ENCODE measurements around the gene TMEM141. TPM values are rescaled to one million over a fixed set of nuclear protein-coding genes. Genes with fewer than 3 reads are reported as not detected.

Gene TMEM141
- total and polyA plus RNA-seq, 11 donors: 45.6 to 122 (median 66.9) TPM

DNA sequence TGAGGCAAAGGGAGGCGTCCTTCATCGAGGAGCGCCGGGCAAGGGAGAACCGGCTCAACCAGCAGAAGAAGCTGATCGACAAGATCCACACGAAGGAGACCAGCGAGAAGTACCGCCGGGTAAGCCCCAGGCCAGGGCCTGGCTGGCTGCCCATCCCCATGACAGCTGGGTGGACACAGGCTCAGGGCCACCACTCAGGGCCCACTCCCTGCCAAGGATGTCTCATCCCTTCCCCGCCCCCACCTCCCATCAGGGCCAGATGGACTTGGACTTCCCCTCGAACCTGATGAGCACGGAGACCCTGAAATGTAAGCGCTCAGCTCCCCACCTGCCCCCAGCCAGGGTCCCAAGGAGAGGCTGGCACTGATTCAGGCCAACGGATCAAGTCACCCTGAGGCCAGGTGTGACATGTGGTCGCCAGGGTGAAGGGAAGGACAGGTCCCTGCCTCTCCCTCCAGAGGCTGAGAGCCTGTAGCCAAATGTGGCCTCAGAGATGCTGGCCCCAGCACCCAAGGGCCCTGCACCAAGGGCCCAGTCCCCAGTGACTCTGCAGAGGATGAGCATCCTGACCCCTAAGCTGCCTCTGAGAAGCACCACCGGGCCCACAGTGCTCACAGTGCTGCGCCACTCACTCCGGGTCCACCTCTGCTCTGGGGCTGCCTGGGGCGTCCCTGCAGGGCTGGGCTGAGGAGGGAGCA lies 13.5 kb downstream of the TMEM141 start:
- ATAC-seq: no peak
- no peak for DNase-seq
- no peak for TF ChIP-seq CTCF (IDR thresholded peaks at IDR 0.05)
- no peak for TF ChIP-seq POLR2A (IDR thresholded peaks at IDR 0.05)
- Histone ChIP-seq H3K9me3 (no peaks in the 10 kb centered on the region), H3K36me3 (peaks cover 0 to 4% (median 2%) of the 10 kb centered on the region in 9 donors), H3K4me3 (no peak overlapping the region), H3K27me3 (peaks cover 0 to 29% (median 8%) of the 10 kb centered on the region in 9 donors), H3K4me1 (peaks cover 15 to 47% (median 33%) of the 10 kb centered on the region in 12 donors), H3K27ac (no peak overlapping the region)
- intact Hi-C loops (cut with DNase I): loop anchor here in 1 of 10 donors (5.0 kb wide), 1 partner anchor 33 kb away; no protein-coding TSS in a partner anchor
- 93 to 95% (median 94%) methylated on average over 15 to 20 of the region's 20 CpGs for WGBS, 4 donors

- H3K27ac ChIP-seq: no peak overlapping the region
- no peak for DNase-seq
- intact Hi-C loops (cut with DNase I): no loop called here
- H3K36me3 ChIP-seq: peaks cover 0 to 10% (median 5%) of the 10 kb centered on the region in 9 donors
- TF ChIP-seq POLR2A (IDR thresholded peaks at IDR 0.05) (no peak), CTCF (IDR thresholded peaks at IDR 0.05) (no peak)
- peaks cover 0 to 23% (median 8%) of the 10 kb centered on the region in 9 donors for H3K27me3 ChIP-seq
- no peak overlapping the region for H3K4me3 ChIP-seq
- ATAC-seq: no peak
- no peaks in the 10 kb centered on the region for H3K9me3 ChIP-seq
- WGBS, 4 donors: 83 to 93% (median 91%) methylated on average over 12 of the region's 12 CpGs
- peaks cover 13 to 47% (median 33%) of the 10 kb centered on the region in 12 donors for H3K4me1 ChIP-seq
These were observed 14.1 kb downstream of the TMEM141 start for GRCh38 chr9:136805207-136805740.

DNA sequence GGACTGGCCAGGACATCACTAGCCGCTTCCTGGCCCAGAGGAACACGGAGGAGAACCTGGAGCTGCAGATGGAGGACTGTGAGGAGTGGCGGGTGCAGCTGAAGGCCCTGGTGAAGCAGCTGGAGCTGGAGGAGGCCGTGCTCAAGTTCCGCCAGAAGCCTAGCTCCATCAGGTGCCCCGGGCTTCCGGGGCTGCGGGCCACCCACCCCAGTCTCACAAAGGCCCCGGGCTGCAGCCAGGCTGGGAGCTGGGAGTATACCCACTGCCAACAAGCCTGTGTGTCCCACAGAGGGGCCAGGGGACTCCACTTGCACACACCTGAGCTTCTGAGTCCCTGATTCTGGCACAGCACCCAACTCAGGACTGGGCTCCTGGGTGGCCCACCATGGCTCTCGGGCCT lies 14.9 kb downstream of the TMEM141 start:
- DNase-seq (peak in 1 of 5 donors; percentile 26), ATAC-seq (no peak)
- H3K27ac ChIP-seq: no peak overlapping the region
- H3K4me1 ChIP-seq: peaks cover 13 to 47% (median 35%) of the 10 kb centered on the region in 12 donors
- no peaks in the 10 kb centered on the region for H3K9me3 ChIP-seq
- peaks cover 0 to 16% (median 7%) of the 10 kb centered on the region in 9 donors for H3K36me3 ChIP-seq
- H3K4me3 ChIP-seq: peak overlapping the region in 1 of 12 donors; percentile 96
- TF ChIP-seq CTCF (IDR thresholded peaks at IDR 0.05) (no peak), POLR2A (IDR thresholded peaks at IDR 0.05) (no peak)
- WGBS, 4 donors: 85 to 96% (median 94%) methylated on average over 3 to 10 of the region's 10 CpGs
- intact Hi-C loops (cut with DNase I): no loop called here
- H3K27me3 ChIP-seq: peaks cover 0 to 15% (median 8%) of the 10 kb centered on the region in 9 donors

- peak overlapping the region; percentile 39 to 100 (median 94) for H3K4me3 ChIP-seq
- no peaks in the 10 kb centered on the region for H3K9me3 ChIP-seq
- no peak for TF ChIP-seq POLR2A (IDR thresholded peaks at IDR 0.05)
- TF ChIP-seq CTCF (IDR thresholded peaks at IDR 0.05): no peak
- 71 to 81% (median 79%) methylated on average over 25 of the region's 25 CpGs for WGBS, 4 donors
- intact Hi-C loops (cut with DNase I): no loop called here
- peaks cover 0 to 9% (median 6%) of the 10 kb centered on the region in 9 donors for H3K27me3 ChIP-seq
- DNase-seq: peak in 1 of 5 donors; percentile 26
- ATAC-seq: peak in 1 of 4 donors; percentile 4
- H3K4me1 ChIP-seq: peaks cover 13 to 45% (median 33%) of the 10 kb centered on the region in 12 donors
- peaks cover 0 to 20% (median 9%) of the 10 kb centered on the region in 9 donors for H3K36me3 ChIP-seq
- peak overlapping the region in 9 of 12 donors; percentile 89 to 96 (median 93) for H3K27ac ChIP-seq
These were observed 15.6 kb downstream of the TMEM141 start for GRCh38 chr9:136806631-136807201.

Data from heart left ventricle (tissue), 16 donors.